ENCODE data around the gene NPEPL1.

The NPEPL1 gene

GRCh38 chr20:58657262-58657661, 35.3 kb upstream of the NPEPL1 start:
- DNase-seq (ENCODE audit: low read depth in 2 of 2): no peak

DNA sequence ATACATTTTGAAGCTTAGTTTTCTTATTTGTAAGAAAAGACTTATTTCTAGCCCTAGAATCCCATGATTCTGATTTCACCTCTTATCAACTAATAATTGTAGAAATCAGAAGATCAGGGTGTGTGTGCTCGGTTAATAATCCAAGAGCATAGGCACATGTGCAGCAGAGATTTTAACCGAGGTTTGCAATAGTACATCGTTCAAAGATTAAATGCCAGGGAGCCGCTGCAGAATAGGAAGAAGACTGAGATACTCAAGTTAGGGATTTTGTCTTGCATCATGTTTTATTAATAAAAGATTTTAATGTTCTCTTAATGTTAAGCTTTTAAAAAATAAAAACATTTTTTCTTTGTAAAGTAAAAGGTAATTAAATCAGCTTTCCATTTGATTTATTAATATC, 34.6 kb upstream of the NPEPL1 start:
- no peak for DNase-seq (ENCODE audit: low read depth in 2 of 2)

- no peak for DNase-seq (ENCODE audit: low read depth in 2 of 2)
These were observed 33.8 kb upstream of the NPEPL1 start for GRCh38 chr20:58658760-58659159.

GRCh38 chr20:58659841-58660240, 32.8 kb upstream of the NPEPL1 start:
- DNase-seq (ENCODE audit: low read depth in 2 of 2): no peak

DNA sequence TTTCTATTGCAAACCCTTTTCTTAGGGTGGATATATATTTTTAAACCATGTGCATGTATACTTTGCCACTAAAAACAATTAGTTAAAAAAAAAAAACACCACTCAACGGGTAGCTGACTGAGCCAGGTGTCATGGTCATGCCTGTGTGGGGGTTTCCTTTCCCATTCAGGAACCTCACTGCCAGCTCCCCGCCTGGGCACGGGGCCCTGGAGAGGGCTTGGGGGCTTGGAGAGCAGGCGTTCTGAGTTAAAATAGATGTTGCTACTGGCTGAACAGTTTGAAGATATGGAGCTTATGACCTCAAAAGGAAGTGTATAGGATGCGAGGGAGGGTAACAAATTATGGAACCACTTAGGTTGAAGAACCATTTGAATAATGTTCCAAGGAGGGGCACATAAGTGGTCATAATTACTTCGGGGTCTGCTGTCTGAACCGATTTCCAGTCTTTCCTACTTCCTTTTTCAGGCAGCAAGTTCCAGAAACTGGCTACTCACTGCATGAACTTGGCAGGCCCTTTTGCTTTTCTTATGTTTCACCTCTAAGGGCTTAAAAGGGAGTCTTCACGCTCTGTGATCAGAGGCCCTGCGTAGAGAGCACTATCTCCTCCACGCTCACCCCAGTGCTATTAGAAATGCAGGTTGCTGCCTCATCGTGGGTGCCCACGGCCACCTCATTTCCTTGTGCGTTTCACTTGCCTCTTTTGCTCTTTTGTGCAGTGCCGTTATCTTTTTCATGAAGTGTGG, 31.6 kb upstream of the NPEPL1 start:
- DNase-seq (ENCODE audit: low read depth in 2 of 2): no peak

- DNase-seq (ENCODE audit: low read depth in 2 of 2): no peak
These were observed 30.8 kb upstream of the NPEPL1 start for GRCh38 chr20:58661598-58662473.

GRCh38 chr20:58664331-58664730, 28.3 kb upstream of the NPEPL1 start:
- no peak for DNase-seq (ENCODE audit: low read depth in 2 of 2)

DNA sequence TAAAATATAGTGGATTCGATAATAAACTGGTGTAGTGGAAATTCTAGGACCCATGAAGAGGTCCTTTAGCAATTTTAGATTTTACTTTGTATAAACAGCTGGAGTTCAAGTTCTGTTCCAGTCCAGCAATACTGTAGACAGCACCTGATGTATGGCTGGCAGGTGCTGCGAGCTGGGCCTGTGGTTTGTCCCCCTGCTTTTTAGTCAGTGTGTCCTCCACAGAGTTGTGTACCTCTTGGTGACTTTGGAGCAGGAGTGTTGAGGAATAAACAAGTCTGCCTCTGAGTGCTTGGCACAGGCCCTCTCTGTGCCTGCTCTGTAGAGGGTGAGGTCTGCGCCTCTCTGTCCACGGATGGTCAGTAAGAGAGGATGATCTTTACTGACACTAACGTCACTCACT, 27.7 kb upstream of the NPEPL1 start:
- DNase-seq (ENCODE audit: low read depth in 2 of 2): no peak

- no peak for DNase-seq (ENCODE audit: low read depth in 2 of 2)
These were observed 27.0 kb upstream of the NPEPL1 start for GRCh38 chr20:58665606-58666005.

GRCh38 chr20:58666702-58667101, 25.9 kb upstream of the NPEPL1 start:
- no peak for DNase-seq (ENCODE audit: low read depth in 2 of 2)

DNA sequence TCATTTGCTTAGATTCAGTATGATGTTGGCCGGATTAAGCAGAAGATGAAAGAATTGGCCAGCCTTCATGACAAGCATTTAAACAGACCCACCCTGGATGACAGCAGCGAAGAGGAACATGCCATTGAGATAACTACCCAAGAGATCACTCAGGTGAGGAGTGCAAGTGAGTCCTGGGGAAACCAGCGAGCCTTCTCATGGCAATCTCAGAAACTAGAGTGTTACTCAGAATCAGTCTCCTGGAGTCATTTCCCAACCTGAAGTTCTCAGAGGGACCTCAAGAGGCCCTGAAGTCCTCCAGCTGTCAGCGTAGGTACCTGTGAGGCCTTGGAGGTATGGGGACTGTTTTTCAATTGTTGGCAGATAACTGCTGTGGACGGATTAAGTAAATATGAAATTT, 24.6 kb upstream of the NPEPL1 start:
- no peak for DNase-seq (ENCODE audit: low read depth in 2 of 2)

DNA sequence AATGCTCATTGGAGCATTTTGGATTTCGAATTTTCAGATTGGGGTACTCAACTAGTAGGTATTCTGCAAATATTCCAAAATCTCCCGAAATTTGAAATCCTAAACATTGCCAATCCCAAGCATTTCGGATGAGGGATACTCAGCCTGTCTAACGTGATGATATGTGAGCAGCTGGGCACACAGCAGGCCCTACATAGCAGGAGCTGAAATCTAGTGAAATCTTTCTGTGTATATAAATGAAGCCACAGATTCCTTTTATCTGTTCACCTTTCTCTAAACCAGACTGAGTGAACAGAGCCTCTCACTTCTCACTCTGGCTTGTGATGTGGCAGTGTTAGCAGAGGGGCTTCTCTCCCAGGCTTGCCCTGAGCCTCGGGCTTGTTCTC, 23.7 kb upstream of the NPEPL1 start:
- no peak for DNase-seq (ENCODE audit: low read depth in 2 of 2)

DNA sequence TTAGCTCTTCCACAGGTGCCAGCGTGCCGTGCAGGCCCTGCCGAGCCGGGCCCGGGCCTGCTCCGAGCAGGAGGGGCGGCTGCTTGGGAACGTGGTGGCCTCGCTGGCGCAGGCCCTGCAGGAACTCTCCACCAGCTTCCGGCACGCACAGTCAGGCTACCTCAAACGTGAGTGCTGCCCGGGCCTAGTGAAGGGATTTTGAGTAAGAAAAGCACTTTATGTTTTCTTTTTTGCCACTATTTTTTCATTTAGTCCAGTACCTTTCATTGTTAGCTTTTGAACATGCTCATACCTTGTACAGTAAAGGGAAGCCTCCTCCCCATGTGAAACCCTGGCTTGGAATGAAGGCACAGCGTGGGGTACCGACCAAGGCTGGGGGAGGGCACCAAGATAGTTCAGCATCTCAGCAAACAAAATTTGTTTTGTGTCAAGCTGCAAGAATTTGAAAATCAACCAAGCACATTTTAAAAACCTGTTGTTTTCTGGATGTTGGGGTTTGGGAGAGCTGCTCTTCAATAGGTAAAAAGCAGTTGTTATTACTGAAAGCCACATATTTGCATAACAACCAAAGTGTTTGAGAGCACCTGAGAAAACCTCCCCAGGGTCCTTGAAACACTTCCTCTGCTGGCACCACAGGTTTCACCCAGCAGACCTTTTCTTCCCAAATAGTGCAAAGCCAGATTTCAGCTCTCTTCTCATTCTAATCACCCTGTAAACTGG, 23.2 kb upstream of the NPEPL1 start:
- DNase-seq (ENCODE audit: low read depth in 2 of 2): no peak

DNA sequence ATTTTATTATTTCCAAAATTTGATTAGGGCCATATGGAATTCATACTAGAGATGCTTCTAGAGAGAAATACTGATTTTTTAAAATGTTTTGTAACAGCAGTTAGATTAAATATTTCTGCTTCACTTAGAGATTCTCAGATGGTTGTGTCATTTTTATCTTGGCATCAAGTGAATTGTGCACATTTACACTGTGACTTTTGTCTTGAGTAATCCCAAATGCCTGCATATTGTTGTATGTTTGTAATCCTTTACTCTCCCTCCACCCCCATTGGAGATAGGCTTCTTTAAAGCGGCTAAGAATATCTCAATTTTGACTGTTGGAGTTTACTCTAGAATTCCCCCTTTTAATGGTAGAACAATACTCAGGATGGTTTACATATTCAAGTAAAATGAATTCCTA, 22.5 kb upstream of the NPEPL1 start:
- no peak for DNase-seq (ENCODE audit: low read depth in 2 of 2)

- no peak for DNase-seq (ENCODE audit: low read depth in 2 of 2)
These were observed 21.9 kb upstream of the NPEPL1 start for GRCh38 chr20:58670659-58671058.

GRCh38 chr20:58673119-58673518, 19.5 kb upstream of the NPEPL1 start:
- DNase-seq (ENCODE audit: low read depth in 2 of 2): no peak

DNA sequence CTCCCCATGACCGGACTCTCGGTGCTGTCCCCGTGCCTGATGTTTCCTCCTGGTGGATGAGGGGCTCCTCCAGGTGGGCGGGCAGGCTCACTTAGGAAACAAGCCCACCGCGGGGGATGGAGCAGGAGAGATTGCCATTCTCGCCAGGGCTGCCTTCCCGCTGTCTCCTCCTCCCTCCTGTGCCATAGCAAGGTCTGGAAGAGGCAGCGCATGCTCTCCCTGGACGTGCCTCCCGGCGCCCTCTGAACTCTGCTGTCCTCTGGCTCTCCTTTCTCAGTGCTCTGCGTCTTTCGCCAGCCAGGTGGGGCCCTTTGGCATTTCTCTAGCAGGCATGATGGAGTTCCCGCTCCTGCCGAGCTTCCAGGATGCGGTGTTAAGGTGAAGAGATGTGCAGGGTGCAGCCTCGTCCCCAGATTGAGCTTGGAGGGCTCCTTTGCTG, 17.4 kb upstream of the NPEPL1 start:
- no peak for DNase-seq (ENCODE audit: low read depth in 2 of 2)

DNA sequence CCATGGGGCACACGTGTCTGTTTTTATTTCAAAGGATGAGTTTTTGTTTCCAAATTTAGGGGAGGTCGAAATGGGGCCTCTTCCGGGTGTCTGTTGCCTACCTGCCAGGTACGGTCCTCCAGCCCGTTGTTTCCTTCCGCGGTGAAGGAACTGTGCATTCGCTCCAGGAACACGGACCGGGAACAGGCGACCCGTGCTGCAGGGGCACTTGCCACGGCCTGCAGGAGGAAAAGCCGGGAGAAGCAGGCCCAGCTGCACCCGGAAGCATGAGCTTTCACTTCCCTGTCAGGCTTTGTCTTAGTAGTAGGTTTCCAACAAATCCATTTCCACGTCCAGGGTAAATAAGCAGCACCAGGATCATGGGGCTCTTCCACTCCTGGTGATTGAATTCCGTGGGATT, 17.0 kb upstream of the NPEPL1 start:
- no peak for DNase-seq (ENCODE audit: low read depth in 2 of 2)

GRCh38 chr20:58676161-58676560, 16.4 kb upstream of the NPEPL1 start:
- no peak for DNase-seq (ENCODE audit: low read depth in 2 of 2)

- no peak for DNase-seq (ENCODE audit: low read depth in 2 of 2)
These were observed 15.5 kb upstream of the NPEPL1 start for GRCh38 chr20:58677079-58677604.

DNA sequence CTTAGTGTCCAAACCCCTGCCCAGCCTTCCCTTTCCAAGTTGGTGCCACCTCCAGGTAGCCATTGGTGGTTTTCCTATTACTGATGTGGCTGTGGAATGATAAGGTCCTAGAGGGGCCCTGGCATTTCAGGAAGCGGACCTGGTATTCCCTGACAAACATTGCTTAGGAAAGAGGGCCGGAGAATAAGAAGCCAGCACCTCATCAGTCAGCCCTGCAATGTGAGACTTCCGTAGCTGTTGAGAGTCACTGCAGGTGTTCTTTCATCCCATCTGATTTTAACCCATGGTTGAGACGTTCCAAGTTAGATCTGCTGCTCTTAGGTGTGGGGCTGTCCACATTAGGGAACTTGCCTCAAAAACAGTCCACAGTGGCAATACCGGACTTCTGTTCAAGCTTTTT, 14.8 kb upstream of the NPEPL1 start:
- DNase-seq (ENCODE audit: low read depth in 2 of 2): no peak

- no peak for DNase-seq (ENCODE audit: low read depth in 2 of 2)
These were observed 13.8 kb upstream of the NPEPL1 start for GRCh38 chr20:58678806-58679205.
